GM21390 (cell line): ENCODE results near the gene KLK8.
"Not testable (repeated sequence)": the region's sequence is repeated elsewhere in the genome, so short reads cannot be mapped to it uniquely, and the experiment has no call there.

Experiments
- ATAC-seq: cut with Tn5 transposase; IDR thresholded peaks from one replicate; pipeline ENCODE4 v1.9.1; 2021; ENCODE audit not compliant: unreplicated experiment

KLK8 gene

GRCh38 chr19:50984416-50984815 lies 17.0 kb downstream of the KLK8 start:
- ATAC-seq = not testable (repeated sequence)

- ATAC-seq = no peak
Observed at GRCh38 chr19:50983625-50984292, 17.6 kb downstream of the KLK8 start, which contains the start of gene KLK7. Gene KLK7 (minus strand): TSS chr19:50983917. CDS start chr19:50982399, 1,518 bp downstream.

GRCh38 chr19:50982186-50982585 lies 19.2 kb downstream of the KLK8 start:
- no peak for ATAC-seq

- ATAC-seq = no peak
Observed at GRCh38 chr19:50981587-50982146, 19.7 kb downstream of the KLK8 start.

DNA sequence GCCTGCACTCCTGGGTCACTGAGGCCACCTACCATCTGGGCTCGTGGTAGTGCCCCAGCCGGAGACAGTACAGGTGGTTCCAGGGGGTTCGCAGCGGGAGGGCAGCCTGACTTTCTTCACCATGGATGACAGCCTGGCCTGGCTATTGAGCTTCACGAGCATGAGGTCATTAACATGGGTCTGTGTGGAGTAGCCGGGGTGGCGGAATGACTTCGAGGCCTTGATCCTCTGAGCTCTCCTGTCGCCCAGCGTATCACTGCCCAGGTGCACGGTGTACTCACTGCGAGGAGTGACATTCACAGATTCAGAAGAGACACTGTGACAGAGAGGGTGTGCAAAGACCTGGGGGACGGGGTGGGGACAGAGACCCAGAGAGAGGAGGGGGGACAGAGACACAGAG lies 21.2 kb downstream of the KLK8 start:
- no peak for ATAC-seq

DNA sequence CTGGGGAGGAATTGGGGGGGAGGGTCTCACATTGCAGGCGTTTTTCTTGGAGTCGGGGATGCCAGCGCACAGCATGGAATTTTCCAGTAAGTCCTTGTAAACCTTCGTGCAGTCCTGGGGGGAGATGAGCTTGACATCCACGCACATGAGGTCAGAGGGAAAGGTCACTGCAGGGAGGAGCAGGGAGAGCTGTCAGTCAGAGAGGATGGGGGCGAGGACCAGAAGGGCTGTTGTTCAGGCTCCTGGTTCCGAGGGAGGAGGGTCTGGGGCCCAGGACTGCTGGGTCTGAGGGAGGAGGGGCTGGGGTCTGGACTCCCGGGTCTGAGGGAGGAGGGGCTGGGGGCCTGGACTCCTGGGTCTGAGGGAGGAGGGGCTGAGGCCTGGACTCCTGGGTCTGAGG lies 21.6 kb downstream of the KLK8 start:
- no peak for ATAC-seq

- ATAC-seq = no peak
Observed at GRCh38 chr19:50978772-50979390, 22.5 kb downstream of the KLK8 start.

DNA sequence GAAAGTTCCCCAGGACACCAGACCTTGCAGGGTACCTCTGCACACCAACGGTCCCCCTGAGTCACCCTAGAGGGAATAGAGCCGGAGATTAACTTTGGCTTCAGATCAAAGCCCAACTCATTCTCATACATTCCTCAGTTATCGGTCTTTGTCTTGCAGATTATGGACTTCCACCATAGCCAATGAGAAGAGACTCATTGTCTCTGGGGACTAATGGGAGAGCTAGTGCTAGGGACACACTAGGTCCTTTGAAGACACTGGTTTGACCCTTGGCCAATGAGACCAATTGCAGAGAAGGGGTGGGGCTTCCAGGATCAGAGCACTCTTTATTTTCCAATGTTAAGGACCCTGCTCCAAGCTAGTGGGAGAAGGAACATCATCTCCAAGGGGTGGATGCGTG lies 23.8 kb downstream of the KLK8 start:
- ATAC-seq = no peak

- no peak for ATAC-seq
Observed at GRCh38 chr19:50975766-50976165, 25.6 kb downstream of the KLK8 start.

- ATAC-seq = no peak
Observed at GRCh38 chr19:50974702-50975556, 26.5 kb downstream of the KLK8 start.

DNA sequence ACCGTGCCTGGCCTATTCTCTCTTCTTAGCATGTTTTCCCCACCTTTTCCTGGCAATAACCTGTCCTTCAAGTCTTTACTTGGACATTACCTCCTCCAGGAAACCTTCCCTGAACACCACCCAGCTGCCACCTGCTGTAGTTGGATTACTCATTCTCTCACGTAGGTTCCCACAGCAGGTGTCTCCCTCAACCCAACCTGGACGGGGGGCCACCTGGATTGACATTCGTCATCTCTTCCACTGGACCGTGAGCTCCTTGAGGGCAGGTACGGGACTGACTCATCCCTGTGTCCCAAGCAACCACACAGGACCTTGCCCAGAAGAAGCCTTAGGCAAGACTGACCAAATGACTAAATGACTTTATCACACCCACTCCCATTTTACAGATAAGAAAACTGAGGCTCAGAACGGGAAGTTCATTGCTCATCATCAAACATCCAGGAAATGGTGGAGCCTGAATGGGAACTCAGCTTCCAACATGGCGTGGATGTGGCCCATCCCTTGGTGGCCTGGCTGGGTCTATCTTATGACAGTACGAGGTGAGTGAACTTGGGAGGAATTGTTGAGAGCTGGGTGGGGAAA lies 28.5 kb downstream of the KLK8 start:
- no peak for ATAC-seq

DNA sequence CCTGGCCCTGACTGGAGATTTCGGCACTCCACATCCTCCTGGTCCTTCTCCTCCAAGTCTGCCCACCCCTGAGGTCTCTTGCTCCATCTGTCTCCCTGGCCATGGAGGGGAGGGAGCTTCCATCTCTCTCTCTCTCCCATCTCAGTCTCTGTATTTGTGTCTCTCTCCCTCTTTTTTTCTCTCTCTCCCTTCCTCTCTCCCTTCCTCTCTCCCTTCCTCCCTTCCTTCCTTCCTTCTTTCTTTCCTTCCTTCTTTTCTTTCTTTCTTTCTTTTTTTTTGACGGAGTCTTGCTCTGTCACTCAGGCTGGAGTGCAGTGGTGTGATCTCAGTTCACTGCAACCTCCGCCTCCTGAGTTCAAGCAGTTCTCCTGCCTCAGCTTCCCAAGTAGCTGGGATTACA lies 31.6 kb downstream of the KLK8 start:
- not testable (repeated sequence) for ATAC-seq

DNA sequence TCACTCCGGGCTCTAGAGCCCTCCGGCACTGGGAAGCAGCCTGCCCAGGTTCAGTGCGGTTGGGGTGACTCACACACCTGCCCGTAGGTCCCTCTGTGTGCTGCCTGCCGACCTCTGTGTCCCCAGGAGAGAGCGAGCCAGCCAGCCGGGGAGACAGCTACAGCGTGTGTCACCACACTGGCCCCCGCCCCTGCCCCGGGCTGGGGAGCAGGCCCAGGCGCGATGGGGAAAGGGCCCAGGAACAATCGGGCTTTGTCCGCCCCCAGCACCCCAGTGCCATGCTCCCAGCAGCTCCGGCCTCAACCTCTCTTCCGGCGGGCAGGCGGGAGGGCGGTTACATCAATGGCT lies 32.0 kb downstream of the KLK8 start, which contains the start of gene KLK6:
TSS of gene KLK6 (minus strand) at position 179 of the 348 bp plus-strand sequence. CDS start 1,487 bp downstream, outside the sequence.
- no peak for ATAC-seq

GRCh38 chr19:50968716-50969412 lies 32.5 kb downstream of the KLK8 start:
- ATAC-seq = no peak

DNA sequence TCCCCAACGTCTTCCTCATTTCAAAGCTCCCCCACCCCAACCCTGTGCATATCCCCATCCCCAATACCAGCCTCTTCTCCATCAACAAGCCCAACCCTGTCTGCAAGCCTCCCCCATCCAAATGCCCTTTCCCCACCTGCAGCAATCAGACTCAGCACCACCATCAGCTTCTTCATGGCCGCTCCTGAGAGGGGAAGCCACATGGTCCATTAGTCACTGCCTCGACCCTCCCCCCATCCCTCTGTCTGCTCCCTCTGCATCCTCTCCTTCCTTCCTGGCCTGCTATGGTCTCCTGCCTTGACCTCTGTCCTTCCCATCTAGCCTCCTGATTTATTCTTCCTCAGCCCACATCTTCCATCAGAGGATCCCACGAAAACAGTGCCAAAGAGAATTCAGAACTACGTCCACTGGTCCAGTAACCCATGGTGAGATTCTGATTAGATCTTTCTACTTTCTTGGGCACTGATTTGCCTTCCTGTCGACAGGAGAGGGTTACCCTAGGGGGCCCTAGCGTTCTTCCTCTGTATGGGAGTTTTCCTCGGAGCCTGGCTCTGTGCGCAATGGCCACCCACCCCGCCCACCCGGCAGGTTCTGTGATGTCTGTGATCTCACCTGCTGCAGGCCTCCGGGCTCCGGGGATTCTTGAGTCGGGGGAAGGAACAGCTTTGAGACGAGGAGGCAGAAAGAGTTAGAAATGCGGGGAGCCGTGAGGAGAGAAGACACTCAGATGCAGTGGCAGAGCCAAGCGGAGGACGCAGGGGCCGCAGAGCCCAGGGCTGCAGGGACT lies 33.3 kb downstream of the KLK8 start:
- no peak for ATAC-seq

DNA sequence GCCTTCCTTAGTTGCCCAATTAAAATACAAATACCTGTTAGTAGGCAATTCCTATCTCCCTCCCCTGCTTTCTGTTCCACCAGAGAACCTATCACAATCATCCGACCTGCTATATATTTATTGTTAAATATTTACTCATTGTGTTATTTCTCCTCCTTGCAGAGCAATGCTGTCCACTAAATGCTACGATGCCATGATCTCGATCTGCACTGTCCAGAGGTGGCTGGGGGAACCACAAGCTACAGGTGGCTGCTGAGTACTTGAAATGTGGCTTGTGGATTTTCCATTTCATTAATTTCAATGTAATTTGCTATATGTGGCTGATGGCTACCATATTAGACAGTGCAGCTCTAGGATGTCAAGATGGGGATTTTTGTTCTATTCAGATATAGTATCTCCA lies 37.1 kb downstream of the KLK8 start:
- no peak for ATAC-seq

DNA sequence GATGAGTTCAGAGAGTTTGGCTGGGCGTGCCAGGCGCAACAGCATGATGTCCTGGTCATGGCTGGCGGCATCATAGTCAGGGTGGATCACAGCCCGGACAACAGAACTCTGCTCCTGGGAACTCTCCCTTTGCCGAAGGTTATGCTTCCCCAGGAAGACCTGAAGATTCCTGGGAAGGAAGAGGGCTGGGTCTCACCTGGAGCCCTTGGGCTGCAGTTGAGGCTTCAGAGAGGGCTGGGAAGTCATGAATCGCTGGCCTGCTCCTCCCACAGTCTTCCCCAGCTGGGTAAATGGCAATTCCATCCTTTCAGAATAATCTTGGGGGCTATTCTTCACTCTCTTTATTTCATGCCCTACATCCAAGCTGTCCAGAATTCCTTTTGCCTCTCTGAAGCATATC lies 38.0 kb downstream of the KLK8 start:
- no peak for ATAC-seq

- no peak for ATAC-seq
Observed at GRCh38 chr19:50962245-50962644, 39.2 kb downstream of the KLK8 start.

DNA sequence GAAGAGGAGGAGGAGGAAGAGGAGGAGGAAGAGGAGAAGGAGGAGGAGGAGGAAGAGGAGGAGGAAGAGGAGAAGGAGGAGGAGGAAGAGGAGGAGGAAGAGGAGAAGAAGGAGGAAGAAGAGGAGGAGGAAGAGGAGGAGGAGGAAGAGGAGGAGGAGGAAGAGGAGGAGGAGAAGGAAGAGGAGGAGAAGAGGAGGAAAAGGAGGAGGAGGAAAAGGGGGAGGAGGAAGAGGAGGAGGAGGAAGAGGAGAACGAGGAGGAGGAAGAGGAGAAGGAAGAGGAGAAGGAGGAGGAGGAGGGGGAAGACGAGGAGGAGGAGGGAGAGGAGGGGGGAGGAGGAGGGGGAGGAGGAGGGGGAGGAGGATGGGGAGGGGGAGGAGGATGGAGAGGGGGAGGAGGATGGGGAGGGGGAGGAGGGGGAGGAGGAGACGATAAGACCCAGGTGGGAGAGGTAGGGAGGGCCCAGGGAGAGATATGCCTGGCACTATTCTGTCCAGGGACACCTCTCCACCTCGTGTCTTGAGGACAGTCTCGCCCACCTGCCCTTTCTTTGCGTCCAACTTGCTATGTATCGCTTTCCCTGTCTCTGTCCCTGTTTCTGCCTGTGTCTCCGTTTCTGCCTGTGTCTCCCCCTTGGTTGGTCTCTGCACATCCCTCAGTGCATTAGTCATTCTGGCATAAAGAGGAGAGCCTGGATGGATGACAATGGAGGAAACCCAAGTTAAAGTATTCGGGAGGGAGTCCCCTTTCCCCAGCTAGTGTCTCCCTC lies 41.5 kb downstream of the KLK8 start:
- no peak for ATAC-seq
